ENCODE measurements around the gene CACNG3.

DNA sequence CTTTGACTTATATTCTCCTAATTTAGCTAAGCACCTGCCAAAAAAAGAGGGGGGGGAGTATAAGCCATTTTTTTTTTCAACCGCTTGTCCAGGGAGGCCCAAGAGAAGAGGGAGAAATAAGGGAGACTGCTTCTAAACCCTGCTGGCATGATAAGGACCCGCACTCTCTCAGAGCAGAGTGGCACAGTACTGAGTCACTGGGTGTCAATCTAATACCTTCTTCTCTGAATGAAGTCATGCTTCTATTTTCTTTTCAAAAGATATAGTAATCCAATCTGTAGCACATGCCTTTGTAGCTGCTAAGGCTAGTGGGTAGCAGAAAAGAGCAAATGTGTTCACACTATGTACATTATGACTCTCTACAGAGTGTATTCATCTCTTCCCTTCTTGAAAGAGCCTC lies 34.9 kb upstream of the CACNG3 start:
- TF ChIP-seq, protein P1, sequence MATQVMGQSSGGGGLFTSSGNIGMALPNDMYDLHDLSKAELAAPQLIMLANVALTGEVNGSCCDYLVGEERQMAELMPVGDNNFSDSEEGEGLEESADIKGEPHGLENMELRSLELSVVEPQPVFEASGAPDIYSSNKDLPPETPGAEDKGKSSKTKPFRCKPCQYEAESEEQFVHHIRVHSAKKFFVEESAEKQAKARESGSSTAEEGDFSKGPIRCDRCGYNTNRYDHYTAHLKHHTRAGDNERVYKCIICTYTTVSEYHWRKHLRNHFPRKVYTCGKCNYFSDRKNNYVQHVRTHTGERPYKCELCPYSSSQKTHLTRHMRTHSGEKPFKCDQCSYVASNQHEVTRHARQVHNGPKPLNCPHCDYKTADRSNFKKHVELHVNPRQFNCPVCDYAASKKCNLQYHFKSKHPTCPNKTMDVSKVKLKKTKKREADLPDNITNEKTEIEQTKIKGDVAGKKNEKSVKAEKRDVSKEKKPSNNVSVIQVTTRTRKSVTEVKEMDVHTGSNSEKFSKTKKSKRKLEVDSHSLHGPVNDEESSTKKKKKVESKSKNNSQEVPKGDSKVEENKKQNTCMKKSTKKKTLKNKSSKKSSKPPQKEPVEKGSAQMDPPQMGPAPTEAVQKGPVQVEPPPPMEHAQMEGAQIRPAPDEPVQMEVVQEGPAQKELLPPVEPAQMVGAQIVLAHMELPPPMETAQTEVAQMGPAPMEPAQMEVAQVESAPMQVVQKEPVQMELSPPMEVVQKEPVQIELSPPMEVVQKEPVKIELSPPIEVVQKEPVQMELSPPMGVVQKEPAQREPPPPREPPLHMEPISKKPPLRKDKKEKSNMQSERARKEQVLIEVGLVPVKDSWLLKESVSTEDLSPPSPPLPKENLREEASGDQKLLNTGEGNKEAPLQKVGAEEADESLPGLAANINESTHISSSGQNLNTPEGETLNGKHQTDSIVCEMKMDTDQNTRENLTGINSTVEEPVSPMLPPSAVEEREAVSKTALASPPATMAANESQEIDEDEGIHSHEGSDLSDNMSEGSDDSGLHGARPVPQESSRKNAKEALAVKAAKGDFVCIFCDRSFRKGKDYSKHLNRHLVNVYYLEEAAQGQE (IDR thresholded peaks at IDR 0.05; ENCODE audit: insufficient read depth in 1 of 2, low read depth in 2 of 2, low read length in 2 of 2): no peak
- TF ChIP-seq SIN3A (IDR thresholded peaks at IDR 0.05; ENCODE audit: borderline replicate concordance, insufficient read depth, low read length) (no peak), FOXP2 (optimal IDR thresholded peaks at IDR 0.05; ENCODE audit: borderline replicate concordance, extremely low read depth, extremely low read length, insufficient read depth) (no peak), TAF1 (IDR thresholded peaks at IDR 0.05; ENCODE audit: borderline replicate concordance, insufficient read depth, low read length) (no peak)
